IMR-90 (cell line): Measurements from ENCODE around the gene RPL27A. TPM values are rescaled to one million over a fixed set of nuclear protein-coding genes. Genes with fewer than 3 reads are reported as not detected.

ENCODE experiments used
- CTCF ChIP-seq: conservative IDR thresholded peaks from 2 replicates; pipeline ENCODE4 v1.5.1; 2012; ENCODE audit warnings: mild to moderate bottlenecking, low read depth, low read length, improper control_type of control experiment
- polyA plus RNA-seq, 3 experiments: library from polyadenylated mRNA; depleted of rRNA; stranded (reverse); fragments of >200 nt; gene quantifications; 2 replicates each; pipeline ENCODE4 v1.2.3, GENCODE V29; 2012; ENCODE audit warnings: low replicate concordance in 1 of 3
- total RNA-seq: library from RNA; depleted of rRNA; stranded (reverse); fragments of >200 nt; gene quantifications from 2 replicates; pipeline ENCODE4 v1.2.3, GENCODE V29; 2012

Gene RPL27A
- total and polyA plus RNA-seq, 2 of the 4 experiments (the other 2 are of a cell fraction), result 786 to 849 TPM

DNA sequence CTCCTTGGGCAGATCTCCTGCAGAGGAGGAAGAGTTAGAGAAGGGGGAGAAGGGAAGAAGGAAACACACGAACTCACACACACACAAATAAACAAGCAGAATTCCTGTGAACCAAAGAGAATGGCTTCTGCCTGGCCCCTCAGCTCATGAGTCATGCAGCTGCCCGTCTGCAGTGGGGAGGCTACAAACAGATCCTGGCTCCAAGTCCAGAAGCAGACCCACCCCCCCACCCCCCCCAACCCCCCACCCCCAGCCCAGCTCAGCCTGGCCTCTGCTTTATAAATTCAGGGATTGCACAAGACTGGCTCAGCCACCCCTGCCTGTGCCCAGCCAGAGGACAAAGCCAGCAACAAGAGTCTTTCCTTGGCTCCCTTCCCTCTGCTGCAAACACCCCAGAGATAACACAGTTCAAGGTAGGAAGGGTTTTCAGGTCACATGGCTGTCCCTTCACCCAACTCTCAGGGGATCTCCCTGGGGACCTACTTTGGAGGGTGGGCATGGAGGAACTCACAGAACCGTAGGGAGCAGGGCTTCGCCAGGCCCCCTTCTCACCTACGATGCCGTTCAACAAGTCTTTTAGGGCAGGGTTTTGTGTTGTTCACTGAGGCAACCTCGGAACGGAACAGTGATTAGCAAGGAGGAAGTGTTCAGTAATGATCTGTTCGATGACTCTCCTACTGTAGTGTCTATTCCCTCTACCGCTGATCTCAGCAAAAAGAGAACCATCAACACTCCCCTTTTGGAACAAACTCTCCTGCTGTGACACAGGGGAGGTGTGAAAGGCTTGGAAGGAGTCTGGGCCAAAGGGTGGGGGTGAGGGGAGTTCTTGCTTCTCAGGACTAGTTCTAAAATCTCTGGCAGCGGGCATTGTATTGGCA lies 35.5 kb downstream of the RPL27A start (continued):
- no peak for TF ChIP-seq CTCF
